Natural killer cell (primary cell): Measurements from ENCODE around the gene G2E3. TPM values are rescaled to one million over a fixed set of nuclear protein-coding genes. Genes with fewer than 3 reads are reported as not detected.
A peak's percentile ranks its signal among the peaks of the same experiment; 100 is the strongest.

Experiments used
- ATAC-seq, 3 donors: fragments of 150-1000 bp in 2 of 3; fragments of 200-7000 bp in 1 of 3; cut with Tn5 transposase; 1 replicate in 1 of 3; 2 replicates in 2 of 3; pipeline ENCODE4 v1.10.0; 2021; ENCODE audit warnings: mild to moderate bottlenecking in 2 of 3, moderate library complexity in 2 of 3
- DNase-seq, 2 donors: peaks; one replicate each; pipeline versions ENCODE4 v3.0.0 to v3.0.0-alpha.2; 2013 to 2021; ENCODE audit warnings: mixed read lengths in 1 of 2
- H3K27ac ChIP-seq: one replicate; pipeline ENCODE4 v1.5.1; 2013; ENCODE audit warnings: mild to moderate bottlenecking, low read length
- H3K27me3 ChIP-seq: one replicate; pipeline ENCODE4 v1.6.1; 2013; ENCODE audit warnings: low read length; ENCODE audit not compliant: control insufficient read depth, insufficient read depth
- H3K36me3 ChIP-seq: one replicate; pipeline ENCODE4 v1.6.1; 2013; ENCODE audit warnings: low read length; ENCODE audit not compliant: control insufficient read depth, insufficient read depth
- H3K4me1 ChIP-seq: one replicate; pipeline ENCODE4 v1.6.1; 2013; ENCODE audit warnings: low read length; ENCODE audit not compliant: control insufficient read depth, insufficient read depth
- H3K4me3 ChIP-seq: one replicate; pipeline ENCODE4 v1.5.1; 2013; ENCODE audit warnings: low read length
- H3K9me3 ChIP-seq: one replicate; pipeline ENCODE4 v1.6.1; 2013; ENCODE audit warnings: low read length; ENCODE audit not compliant: control insufficient read depth, insufficient read depth
- H3K27ac Mint-ChIP-seq, 2 donors: one replicate each; pipeline ENCODE4 v1.8.0; 2022; ENCODE audit warnings: mild to moderate bottlenecking in 2 of 2, mixed read lengths in 2 of 2, moderate library complexity in 1 of 2
- H3K27me3 Mint-ChIP-seq, 2 donors: one replicate each; pipeline ENCODE4 v1.8.0; 2022; ENCODE audit warnings: low read depth in 2 of 2, mixed read lengths in 2 of 2
- H3K36me3 Mint-ChIP-seq: one replicate; pipeline ENCODE4 v1.8.0; 2022; ENCODE audit warnings: mixed read lengths
- H3K4me1 Mint-ChIP-seq, 2 donors: one replicate each; pipeline ENCODE4 v1.8.0; 2022; ENCODE audit warnings: mixed read lengths in 2 of 2
- H3K4me3 Mint-ChIP-seq: one replicate; pipeline ENCODE4 v1.8.0; 2022; ENCODE audit warnings: mild to moderate bottlenecking, moderate library complexity, mixed read lengths
- H3K9me3 Mint-ChIP-seq, 2 donors: one replicate each; pipeline ENCODE4 v1.8.0; 2022; ENCODE audit warnings: mixed read lengths in 2 of 2
- WGBS: methylation state at CpG from one replicate; pipeline ENCODE4 v1.1.7; 2013; ENCODE audit warnings: missing lambda C conversion rate; ENCODE audit not compliant: insufficient coverage; 5-methylcytosine and 5-hydroxymethylcytosine counted together
- intact Hi-C: fragments of 100-400 bp; cut with micrococcal nuclease; formaldehyde crosslinking; loops from one replicate; pipeline ENCODE4 v1.14.2; 2022
- total RNA-seq, 4 donors: library from RNA; stranded (reverse); fragments of 120-200 nt in 1 of 4; gene quantifications; one replicate each; pipeline versions ENCODE4 v1.2.3 to v1.2.4, GENCODE V29; 2013 to 2022
- TF ChIP-seq, protein P1 (sequence below): fragments of 200-600 bp; IDR thresholded peaks from one replicate; pipeline ENCODE4 v1.8.0; 2022; ENCODE audit warnings: antibody characterized with exemption

G2E3 gene
- total RNA-seq, 3 donors from 2014 or later (not counting 1 experiment from before 2014, with no cell fraction given): 28.7 to 47.1 (median 33.4) TPM

DNA sequence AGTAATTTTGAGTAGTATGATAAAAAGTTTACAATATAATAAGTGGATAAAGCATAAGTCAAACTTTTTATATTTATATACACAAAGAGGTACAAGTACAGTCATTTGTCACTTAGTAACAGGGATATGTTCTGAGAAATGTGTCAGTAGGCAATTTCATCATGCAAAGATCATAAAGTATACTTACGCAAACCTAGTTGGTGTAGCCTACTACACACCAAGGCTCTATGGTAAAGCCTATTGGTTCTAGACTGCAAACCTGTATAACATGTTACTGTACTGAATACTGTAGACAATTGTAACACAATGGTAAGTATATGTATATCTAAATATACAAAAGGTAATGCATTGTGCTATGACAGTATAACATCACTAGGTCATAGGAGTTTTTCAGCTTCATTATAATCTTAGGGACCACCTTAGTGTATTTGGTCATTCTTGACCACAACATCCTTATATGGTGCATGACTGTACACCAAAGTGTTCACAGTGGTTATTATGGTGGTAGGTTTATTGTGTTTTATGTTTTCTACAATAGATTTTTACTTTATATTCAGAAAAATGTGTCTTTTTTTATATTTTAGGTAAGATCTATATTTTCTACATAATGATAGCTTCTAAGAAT lies 48.3 kb downstream of the G2E3 start:
- H3K27me3 ChIP-seq: no peaks in the 10 kb centered on the region
- peaks cover 0 to 4% of the 10 kb centered on the region in 2 donors for H3K4me1 Mint-ChIP-seq
- intact Hi-C loops: no loop called here
- ATAC-seq (peak in 2 of 3 donors; percentile 42 to 47), DNase-seq (no peak)
- H3K4me1 ChIP-seq: no peaks in the 10 kb centered on the region
- no peak overlapping the region for H3K4me3 Mint-ChIP-seq
- no peaks in the 10 kb centered on the region for H3K27me3 Mint-ChIP-seq
- H3K9me3 ChIP-seq: no peaks in the 10 kb centered on the region
- no peaks in the 10 kb centered on the region for H3K9me3 Mint-ChIP-seq
- no peak overlapping the region for H3K27ac ChIP-seq
- peak overlapping the region in 1 of 2 donors; percentile 41 for H3K27ac Mint-ChIP-seq
- H3K36me3 ChIP-seq: peaks cover 41% of the 10 kb centered on the region
- no CpG with 5 or more reads among the region's 1 CpG for WGBS
- no peaks in the 10 kb centered on the region for H3K36me3 Mint-ChIP-seq
- no peak overlapping the region for H3K4me3 ChIP-seq
- TF ChIP-seq, protein P1, sequence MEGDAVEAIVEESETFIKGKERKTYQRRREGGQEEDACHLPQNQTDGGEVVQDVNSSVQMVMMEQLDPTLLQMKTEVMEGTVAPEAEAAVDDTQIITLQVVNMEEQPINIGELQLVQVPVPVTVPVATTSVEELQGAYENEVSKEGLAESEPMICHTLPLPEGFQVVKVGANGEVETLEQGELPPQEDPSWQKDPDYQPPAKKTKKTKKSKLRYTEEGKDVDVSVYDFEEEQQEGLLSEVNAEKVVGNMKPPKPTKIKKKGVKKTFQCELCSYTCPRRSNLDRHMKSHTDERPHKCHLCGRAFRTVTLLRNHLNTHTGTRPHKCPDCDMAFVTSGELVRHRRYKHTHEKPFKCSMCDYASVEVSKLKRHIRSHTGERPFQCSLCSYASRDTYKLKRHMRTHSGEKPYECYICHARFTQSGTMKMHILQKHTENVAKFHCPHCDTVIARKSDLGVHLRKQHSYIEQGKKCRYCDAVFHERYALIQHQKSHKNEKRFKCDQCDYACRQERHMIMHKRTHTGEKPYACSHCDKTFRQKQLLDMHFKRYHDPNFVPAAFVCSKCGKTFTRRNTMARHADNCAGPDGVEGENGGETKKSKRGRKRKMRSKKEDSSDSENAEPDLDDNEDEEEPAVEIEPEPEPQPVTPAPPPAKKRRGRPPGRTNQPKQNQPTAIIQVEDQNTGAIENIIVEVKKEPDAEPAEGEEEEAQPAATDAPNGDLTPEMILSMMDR: no peak

DNA sequence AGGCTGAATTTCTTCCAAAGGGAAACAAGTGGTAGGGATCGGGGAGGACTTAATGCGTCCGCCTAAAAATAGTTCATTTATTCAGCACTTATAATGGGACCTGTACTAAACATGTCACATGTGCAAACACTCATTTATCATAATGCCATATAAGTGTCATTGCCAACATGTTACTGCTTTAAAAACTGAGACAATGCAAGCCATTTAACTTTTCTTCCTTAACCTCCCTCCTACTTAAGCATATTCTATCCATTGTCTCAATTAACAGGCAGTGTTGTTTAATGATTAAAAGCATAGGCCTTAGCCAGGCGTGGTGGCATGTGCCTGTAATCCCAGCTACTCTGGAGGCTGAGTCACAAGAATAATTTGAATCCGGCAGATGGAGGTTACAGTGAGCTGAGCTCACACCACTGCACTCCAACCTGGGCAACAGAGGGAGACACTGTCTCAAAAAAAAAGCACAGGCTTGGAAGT lies 49.6 kb downstream of the G2E3 start:
- no peak overlapping the region for H3K4me3 Mint-ChIP-seq
- DNase-seq: no peak
- H3K36me3 ChIP-seq: peaks cover 34% of the 10 kb centered on the region
- no peaks in the 10 kb centered on the region for H3K27me3 ChIP-seq
- H3K9me3 Mint-ChIP-seq: no peaks in the 10 kb centered on the region
- 99% methylated on average over 5 of the region's 5 CpGs for WGBS
- H3K36me3 Mint-ChIP-seq: no peaks in the 10 kb centered on the region
- H3K27ac Mint-ChIP-seq: no peak overlapping the region
- no peaks in the 10 kb centered on the region for H3K27me3 Mint-ChIP-seq
- TF ChIP-seq, protein P1: no peak
- no peak for ATAC-seq
- H3K4me1 ChIP-seq: no peaks in the 10 kb centered on the region
- intact Hi-C loops: no loop called here
- H3K27ac ChIP-seq: no peak overlapping the region
- H3K9me3 ChIP-seq: no peaks in the 10 kb centered on the region
- peaks cover 0 to 4% of the 10 kb centered on the region in 2 donors for H3K4me1 Mint-ChIP-seq
- H3K4me3 ChIP-seq: no peak overlapping the region

DNA sequence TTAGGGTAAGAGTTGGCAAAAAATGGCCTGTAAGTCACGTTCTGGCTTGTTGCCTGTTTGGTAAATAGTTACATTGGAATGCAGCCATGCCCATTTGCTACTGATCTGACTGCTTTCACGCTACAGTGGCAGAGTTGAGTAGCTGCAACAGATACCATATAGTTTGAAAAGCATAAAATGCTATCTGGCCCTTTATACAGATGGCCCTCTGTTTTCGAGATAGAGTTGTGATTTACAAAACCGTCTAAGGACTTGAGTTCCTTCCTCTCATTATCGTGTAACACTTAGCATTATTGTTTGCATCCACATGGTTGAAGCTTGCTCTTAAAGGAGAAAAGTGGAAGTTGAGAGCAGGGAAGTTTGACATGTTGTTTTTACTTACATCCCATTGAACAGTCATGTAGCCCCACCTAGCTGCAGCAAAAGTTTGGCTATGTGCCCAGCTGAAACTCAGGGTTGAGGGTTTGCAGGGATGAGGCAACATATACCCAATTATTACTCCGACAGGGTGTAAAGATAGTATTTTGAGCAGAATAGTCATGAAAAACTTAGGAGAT lies 51.9 kb downstream of the G2E3 start:
- Histone ChIP-seq H3K27me3 (no peaks in the 10 kb centered on the region), H3K9me3 (no peaks in the 10 kb centered on the region), H3K4me1 (no peaks in the 10 kb centered on the region), H3K36me3 (peaks cover 29% of the 10 kb centered on the region), H3K27ac (no peak overlapping the region), H3K4me3 (no peak overlapping the region)
- 83% methylated on average over 5 of the region's 6 CpGs for WGBS
- H3K36me3 Mint-ChIP-seq: no peaks in the 10 kb centered on the region
- H3K4me1 Mint-ChIP-seq: peaks cover 0 to 4% of the 10 kb centered on the region in 2 donors
- DNase-seq (peak in 1 of 2 donors; percentile 56), ATAC-seq (no peak)
- intact Hi-C loops: no loop called here
- H3K27ac Mint-ChIP-seq: no peak overlapping the region
- TF ChIP-seq, protein P1: no peak
- H3K4me3 Mint-ChIP-seq: no peak overlapping the region
- H3K27me3 Mint-ChIP-seq: no peaks in the 10 kb centered on the region
- no peaks in the 10 kb centered on the region for H3K9me3 Mint-ChIP-seq
